Breast epithelium (tissue), 3 donors: ENCODE results near the gene GSTT2.

Experiments used
- POLR2A ChIP-seq: fragments of 450-650 bp; IDR thresholded peaks from one replicate; pipeline ENCODE4 v1.6.1; 2016; ENCODE audit warnings: antibody characterized with exemption, mild to moderate bottlenecking, moderate library complexity
- POLR2AphosphoS5 ChIP-seq, 3 donors: sonication (generic); formaldehyde crosslinking; IDR thresholded peaks; one replicate each; pipeline ENCODE4 v1.6.1; 2017; ENCODE audit warnings: antibody characterized with exemption in 3 of 3
- TF ChIP-seq, protein P1 (sequence below), 3 donors: fragments of 450-650 bp; IDR thresholded peaks; one replicate each; pipeline ENCODE4 v1.5.1; 2016 to 2017; ENCODE audit warnings: antibody characterized with exemption in 3 of 3, mild to moderate bottlenecking in 3 of 3, moderate library complexity in 3 of 3

DNA sequence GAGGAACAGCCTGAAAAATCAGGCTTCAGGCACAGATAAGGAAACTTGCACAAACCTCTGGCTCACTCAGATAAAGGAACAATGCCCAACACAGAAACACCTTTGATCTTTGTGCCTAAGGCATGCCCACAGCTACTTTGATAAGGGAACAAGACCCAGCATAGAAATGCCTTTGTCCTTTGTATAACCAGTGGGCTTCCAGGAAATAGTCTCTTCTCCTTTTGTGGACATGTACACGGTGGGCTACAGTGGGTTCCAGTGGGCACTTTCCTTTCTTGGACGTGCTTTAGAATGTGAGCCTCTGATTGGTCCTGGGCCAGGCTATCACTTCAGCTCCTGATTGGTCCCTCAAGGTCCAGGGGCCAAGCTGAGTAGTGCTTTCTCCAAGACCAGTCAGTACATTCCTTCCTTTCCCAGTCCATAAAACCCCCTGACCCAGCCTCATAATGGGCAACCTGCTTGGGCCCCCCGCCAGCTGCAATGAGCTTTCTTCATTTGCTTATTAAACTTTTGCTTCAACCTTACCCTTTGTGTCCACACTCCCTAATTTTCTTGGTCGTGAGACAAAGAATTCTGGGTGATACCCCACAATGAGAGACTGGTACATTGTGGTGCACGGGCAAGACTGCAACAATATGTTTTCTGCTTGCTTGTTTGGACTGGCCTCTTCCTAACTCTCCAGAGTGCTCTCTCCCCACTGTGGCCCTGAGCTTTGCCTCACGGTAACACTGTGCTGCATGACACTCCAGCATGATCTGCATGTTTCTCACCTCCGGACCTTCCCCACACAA lies 29.5 kb downstream of the GSTT2 start:
- TF ChIP-seq, protein P1, sequence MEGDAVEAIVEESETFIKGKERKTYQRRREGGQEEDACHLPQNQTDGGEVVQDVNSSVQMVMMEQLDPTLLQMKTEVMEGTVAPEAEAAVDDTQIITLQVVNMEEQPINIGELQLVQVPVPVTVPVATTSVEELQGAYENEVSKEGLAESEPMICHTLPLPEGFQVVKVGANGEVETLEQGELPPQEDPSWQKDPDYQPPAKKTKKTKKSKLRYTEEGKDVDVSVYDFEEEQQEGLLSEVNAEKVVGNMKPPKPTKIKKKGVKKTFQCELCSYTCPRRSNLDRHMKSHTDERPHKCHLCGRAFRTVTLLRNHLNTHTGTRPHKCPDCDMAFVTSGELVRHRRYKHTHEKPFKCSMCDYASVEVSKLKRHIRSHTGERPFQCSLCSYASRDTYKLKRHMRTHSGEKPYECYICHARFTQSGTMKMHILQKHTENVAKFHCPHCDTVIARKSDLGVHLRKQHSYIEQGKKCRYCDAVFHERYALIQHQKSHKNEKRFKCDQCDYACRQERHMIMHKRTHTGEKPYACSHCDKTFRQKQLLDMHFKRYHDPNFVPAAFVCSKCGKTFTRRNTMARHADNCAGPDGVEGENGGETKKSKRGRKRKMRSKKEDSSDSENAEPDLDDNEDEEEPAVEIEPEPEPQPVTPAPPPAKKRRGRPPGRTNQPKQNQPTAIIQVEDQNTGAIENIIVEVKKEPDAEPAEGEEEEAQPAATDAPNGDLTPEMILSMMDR (IDR thresholded peaks at IDR 0.05), result no peak
- no peak for TF ChIP-seq POLR2AphosphoS5 (IDR thresholded peaks at IDR 0.05)
- no peak for TF ChIP-seq POLR2A
